OCI-LY1 (cell line): ENCODE data around the gene KCNN3.

Source experiments
- H2AFZ ChIP-seq: fragments of 200-600 bp; sonication (generic), shearing (Covaris generic); 2 replicates; pipeline ENCODE4 v1.6.0; 2014; ENCODE audit warnings: antibody characterized with exemption, mild to moderate bottlenecking, low read length
- H3F3A ChIP-seq: fragments of 200-600 bp; sonication (generic), shearing (Covaris generic); 2 replicates; pipeline ENCODE4 v1.6.0; 2014; ENCODE audit warnings: mild to moderate bottlenecking, antibody characterized with exemption, low read length, moderate library complexity; ENCODE audit not compliant: insufficient read depth
- H3K27ac ChIP-seq: fragments of 200-600 bp; sonication (generic); 2 replicates; pipeline ENCODE4 v1.5.1; 2014; ENCODE audit warnings: low read length, mixed run types, mild to moderate bottlenecking, low read depth; ENCODE audit not compliant: poor library complexity, severe bottlenecking
- H3K27me3 ChIP-seq: fragments of 200-600 bp; sonication (generic); 2 replicates; pipeline ENCODE4 v1.6.0; 2014; ENCODE audit warnings: antibody characterized with exemption, mild to moderate bottlenecking, low read length, moderate library complexity; ENCODE audit not compliant: insufficient read depth
- H3K36me3 ChIP-seq: fragments of 200-600 bp; sonication (generic); 2 replicates; pipeline ENCODE4 v1.6.1; 2014; ENCODE audit warnings: mild to moderate bottlenecking, antibody characterized with exemption, low read length, moderate library complexity, mixed read lengths; ENCODE audit not compliant: insufficient read depth
- H3K4me1 ChIP-seq: fragments of 200-600 bp; sonication (generic); 2 replicates; pipeline ENCODE4 v1.5.1; 2014; ENCODE audit warnings: mild to moderate bottlenecking, low read length, moderate library complexity; ENCODE audit not compliant: insufficient read depth, severe bottlenecking
- H3K4me2 ChIP-seq: fragments of 200-600 bp; sonication (generic), shearing (Covaris generic); 2 replicates; pipeline ENCODE4 v1.6.1; 2014; ENCODE audit warnings: low read length
- H3K4me3 ChIP-seq: fragments of 200-600 bp; sonication (generic); 2 replicates; pipeline ENCODE4 v1.5.1; 2014; ENCODE audit warnings: low read length, low read depth, mild to moderate bottlenecking, mixed read lengths; ENCODE audit not compliant: poor library complexity, severe bottlenecking
- H3K79me2 ChIP-seq: fragments of 200-600 bp; shearing (Covaris generic); 2 replicates; pipeline ENCODE4 v1.6.1; 2016; ENCODE audit warnings: mixed run types, low read length, mixed read lengths; ENCODE audit not compliant: insufficient read depth
- H3K9ac ChIP-seq: fragments of 200-600 bp; sonication (generic), shearing (Covaris generic); 2 replicates; pipeline ENCODE4 v1.6.1; 2014; ENCODE audit warnings: mild to moderate bottlenecking, low read length, mixed read lengths
- H3K9me2 ChIP-seq: fragments of 200-600 bp; sonication (generic), shearing (Covaris generic); 2 replicates; pipeline ENCODE4 v1.6.1; 2014; ENCODE audit warnings: low read depth, mild to moderate bottlenecking, low read length, mixed read lengths
- H3K9me3 ChIP-seq: fragments of 200-600 bp; shearing (Covaris generic); 2 replicates; pipeline ENCODE4 v1.6.1; 2014; ENCODE audit warnings: low read length, mixed read lengths
- H4K20me1 ChIP-seq: fragments of 200-600 bp; sonication (generic), shearing (Covaris generic); 2 replicates; pipeline ENCODE4 v1.6.0; 2016; ENCODE audit warnings: mild to moderate bottlenecking, low read length; ENCODE audit not compliant: insufficient read depth
- CTCF ChIP-seq: fragments of 200-600 bp; sonication (generic), shearing (Covaris generic); IDR thresholded peaks from 2 replicates; pipeline ENCODE4 v1.5.1; 2017; ENCODE audit warnings: mild to moderate bottlenecking, antibody characterized with exemption, low read length, moderate library complexity, mixed read lengths
- EZH2 ChIP-seq: fragments of 200-600 bp; sonication (generic), shearing (Covaris generic); IDR thresholded peaks from 2 replicates; pipeline ENCODE4 v1.8.0; 2017; ENCODE audit warnings: borderline replicate concordance, mixed run types, mild to moderate bottlenecking, antibody characterized with exemption, low read length, moderate library complexity, mixed read lengths

The KCNN3 gene

GRCh38 chr1:154837672-154838171 lies 32.4 kb downstream of the KCNN3 start:
- Histone ChIP-seq H3K27me3 (no peaks in the 10 kb centered on the region), H3K27ac (peak overlapping the region; percentile 71), H3K9me2 (no peaks in the 10 kb centered on the region), H3K79me2 (no peaks in the 10 kb centered on the region), H3K4me1 (peaks cover 45% of the 10 kb centered on the region), H2AFZ (no peak overlapping the region), H4K20me1 (no peaks in the 10 kb centered on the region), H3K4me3 (no peak overlapping the region), H3K36me3 (peaks cover 58% of the 10 kb centered on the region), H3K9me3 (no peaks in the 10 kb centered on the region), H3K9ac (no peak overlapping the region), H3F3A (no peaks in the 10 kb centered on the region), H3K4me2 (peak overlapping the region; percentile 34; the same call in 1 of the 2 replicates)
- no peak for TF ChIP-seq EZH2
- no peak for TF ChIP-seq CTCF

- TF ChIP-seq CTCF (no peak), EZH2 (no peak)
- no peaks in the 10 kb centered on the region for H3K9me2 ChIP-seq
- H2AFZ ChIP-seq, result no peak overlapping the region
- H3K9me3 ChIP-seq, result no peaks in the 10 kb centered on the region
- peaks cover 57% of the 10 kb centered on the region for H3K36me3 ChIP-seq
- no peaks in the 10 kb centered on the region for H3K27me3 ChIP-seq
- H3K4me3 ChIP-seq, result no peak overlapping the region
- H3K4me2 ChIP-seq, result peak overlapping the region; percentile 34; the same call in 1 of the 2 replicates
- H3F3A ChIP-seq, result no peaks in the 10 kb centered on the region
- H3K79me2 ChIP-seq, result no peaks in the 10 kb centered on the region
- H3K9ac ChIP-seq, result no peak overlapping the region
- peaks cover 42% of the 10 kb centered on the region for H3K4me1 ChIP-seq
- no peaks in the 10 kb centered on the region for H4K20me1 ChIP-seq
- H3K27ac ChIP-seq, result peak overlapping the region; percentile 71
Measured at GRCh38 chr1:154837034-154837671, 32.9 kb downstream of the KCNN3 start.

DNA sequence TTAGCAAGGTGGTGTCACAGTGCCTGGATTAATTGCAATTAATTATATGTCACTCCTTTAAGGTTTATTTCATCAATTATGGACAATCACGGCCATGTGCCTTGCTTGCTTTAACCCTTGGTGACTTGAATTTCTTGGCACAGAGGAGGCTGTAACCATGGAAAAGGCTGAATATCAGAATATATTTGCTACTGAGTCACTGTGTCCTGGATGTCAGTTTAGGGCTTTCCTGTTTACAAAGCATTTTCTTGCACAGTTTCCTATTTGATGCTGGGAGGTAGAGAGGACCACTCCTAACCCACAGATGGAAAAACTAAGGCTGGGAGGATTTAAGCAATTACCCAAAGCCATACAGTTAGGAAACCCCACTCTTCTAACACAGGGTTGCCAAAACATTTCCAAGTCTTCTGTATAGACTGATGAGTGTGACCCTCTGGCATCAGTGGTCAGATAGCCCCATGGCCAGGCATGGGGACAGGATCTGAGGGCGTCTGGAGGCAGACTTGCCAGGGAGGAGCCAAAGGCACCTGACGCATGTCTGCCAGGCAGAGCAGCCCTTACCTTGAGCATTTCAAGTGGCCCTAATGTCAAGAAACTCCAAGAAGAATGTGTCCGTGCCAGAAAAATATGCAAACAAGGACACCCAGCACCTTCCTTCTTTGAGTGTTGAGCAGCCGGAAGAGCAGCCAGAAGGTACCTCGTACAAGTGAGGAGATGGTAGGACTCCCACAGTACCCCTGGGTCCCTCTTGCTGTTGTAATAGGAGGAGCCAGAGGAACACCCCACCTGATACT lies 34.4 kb downstream of the KCNN3 start:
- Histone ChIP-seq H3K9ac (no peak overlapping the region), H3K9me3 (no peaks in the 10 kb centered on the region), H3K36me3 (peaks cover 50% of the 10 kb centered on the region), H3K27ac (no peak overlapping the region), H2AFZ (no peak overlapping the region), H4K20me1 (no peaks in the 10 kb centered on the region), H3K4me2 (no peak overlapping the region), H3K4me3 (no peak overlapping the region), H3K4me1 (peaks cover 36% of the 10 kb centered on the region), H3F3A (no peaks in the 10 kb centered on the region), H3K27me3 (no peaks in the 10 kb centered on the region), H3K9me2 (no peaks in the 10 kb centered on the region), H3K79me2 (no peaks in the 10 kb centered on the region)
- no peak for TF ChIP-seq CTCF
- no peak for TF ChIP-seq EZH2
